ENCODE data around the gene CMIP. TPM values are rescaled to one million over a fixed set of nuclear protein-coding genes. Genes with fewer than 3 reads are reported as not detected.

CMIP gene
- polyA plus RNA-seq, 1 donor from 2014 or later: 15.1 TPM

DNA sequence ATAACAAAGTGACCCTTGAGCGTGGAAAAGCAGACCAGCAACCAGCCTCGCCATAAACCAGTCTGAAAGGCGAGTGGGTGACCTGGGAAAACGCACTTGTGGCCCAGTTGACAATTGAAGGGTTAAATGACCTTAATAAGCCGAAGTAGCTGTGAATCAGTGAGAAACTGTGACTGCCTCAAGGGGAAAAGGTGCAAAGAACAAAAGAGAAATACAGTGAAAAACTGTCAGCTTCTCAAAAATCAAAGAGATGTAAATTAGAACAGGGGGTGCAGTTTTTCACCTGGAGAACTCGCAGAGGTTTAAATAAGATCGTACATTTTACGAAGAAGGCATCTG lies 124.1 kb downstream of the CMIP start:
- Histone ChIP-seq H3K27ac (ENCODE audit: low read length) (peak overlapping the region; percentile 23), H3K36me3 (ENCODE audit: insufficient read depth, low read length) (no peaks in the 10 kb centered on the region), H4K20me1 (ENCODE audit: insufficient read depth) (no peaks in the 10 kb centered on the region), H3K9me2 (ENCODE audit: insufficient read depth, low read length) (no peaks in the 10 kb centered on the region), H3K9ac (ENCODE audit: low read length) (peak overlapping the region; percentile 1), H3F3A (ENCODE audit: insufficient read depth, low read length, poor library complexity, severe bottlenecking) (peaks cover 4% of the 10 kb centered on the region), H3K79me2 (replicated peaks; ENCODE audit: insufficient read depth, low read length) (peaks cover 37% of the 10 kb centered on the region), H3K27me3 (ENCODE audit: insufficient read depth, low read depth, low read length) (no peaks in the 10 kb centered on the region), H3K4me3 (ENCODE audit: low read length) (no peak overlapping the region), H3K4me2 (ENCODE audit: low read length) (no peak overlapping the region), H2AFZ (ENCODE audit: low read depth, low read length) (no peak overlapping the region), H3K9me3 (ENCODE audit: low read length) (no peaks in the 10 kb centered on the region)
- TF ChIP-seq REST (IDR thresholded peaks at IDR 0.05; ENCODE audit: borderline replicate concordance) (no peak), POLR2AphosphoS5 (IDR thresholded peaks at IDR 0.05) (no peak), TAF1 (IDR thresholded peaks at IDR 0.05; ENCODE audit: low read depth) (no peak), MXI1 (conservative IDR thresholded peaks at IDR 0.05; ENCODE audit: poor library complexity, severe bottlenecking) (no peak), RAD21 (conservative IDR thresholded peaks at IDR 0.05) (no peak), EP300 (conservative IDR thresholded peaks at IDR 0.05; ENCODE audit: poor library complexity, severe bottlenecking) (no peak), SMC3 (conservative IDR thresholded peaks at IDR 0.05; ENCODE audit: poor library complexity) (no peak), EZH2 (IDR thresholded peaks at IDR 0.05; ENCODE audit: borderline replicate concordance, insufficient read depth, low read length, poor library complexity, severe bottlenecking) (no peak)
- TF ChIP-seq, protein P1, sequence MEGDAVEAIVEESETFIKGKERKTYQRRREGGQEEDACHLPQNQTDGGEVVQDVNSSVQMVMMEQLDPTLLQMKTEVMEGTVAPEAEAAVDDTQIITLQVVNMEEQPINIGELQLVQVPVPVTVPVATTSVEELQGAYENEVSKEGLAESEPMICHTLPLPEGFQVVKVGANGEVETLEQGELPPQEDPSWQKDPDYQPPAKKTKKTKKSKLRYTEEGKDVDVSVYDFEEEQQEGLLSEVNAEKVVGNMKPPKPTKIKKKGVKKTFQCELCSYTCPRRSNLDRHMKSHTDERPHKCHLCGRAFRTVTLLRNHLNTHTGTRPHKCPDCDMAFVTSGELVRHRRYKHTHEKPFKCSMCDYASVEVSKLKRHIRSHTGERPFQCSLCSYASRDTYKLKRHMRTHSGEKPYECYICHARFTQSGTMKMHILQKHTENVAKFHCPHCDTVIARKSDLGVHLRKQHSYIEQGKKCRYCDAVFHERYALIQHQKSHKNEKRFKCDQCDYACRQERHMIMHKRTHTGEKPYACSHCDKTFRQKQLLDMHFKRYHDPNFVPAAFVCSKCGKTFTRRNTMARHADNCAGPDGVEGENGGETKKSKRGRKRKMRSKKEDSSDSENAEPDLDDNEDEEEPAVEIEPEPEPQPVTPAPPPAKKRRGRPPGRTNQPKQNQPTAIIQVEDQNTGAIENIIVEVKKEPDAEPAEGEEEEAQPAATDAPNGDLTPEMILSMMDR (IDR thresholded peaks at IDR 0.05; ENCODE audit: poor library complexity, severe bottlenecking): no peak

- no peaks in the 10 kb centered on the region for H3K9me3 ChIP-seq (ENCODE audit: low read length)
- H3K36me3 ChIP-seq (ENCODE audit: insufficient read depth, low read length): no peaks in the 10 kb centered on the region
- no peak for TF ChIP-seq TAF1 (IDR thresholded peaks at IDR 0.05; ENCODE audit: low read depth)
- no peak for TF ChIP-seq RAD21 (conservative IDR thresholded peaks at IDR 0.05)
- TF ChIP-seq SMC3 (conservative IDR thresholded peaks at IDR 0.05; ENCODE audit: poor library complexity): no peak
- TF ChIP-seq, protein P1 (IDR thresholded peaks at IDR 0.05; ENCODE audit: poor library complexity, severe bottlenecking): no peak
- TF ChIP-seq POLR2AphosphoS5 (IDR thresholded peaks at IDR 0.05): no peak
- no peak for TF ChIP-seq EZH2 (IDR thresholded peaks at IDR 0.05; ENCODE audit: borderline replicate concordance, insufficient read depth, low read length, poor library complexity, severe bottlenecking)
- TF ChIP-seq EP300 (conservative IDR thresholded peaks at IDR 0.05; ENCODE audit: poor library complexity, severe bottlenecking): no peak
- no peak for TF ChIP-seq REST (IDR thresholded peaks at IDR 0.05; ENCODE audit: borderline replicate concordance)
- H3K4me3 ChIP-seq (ENCODE audit: low read length): no peak overlapping the region
- H3K9me2 ChIP-seq (ENCODE audit: insufficient read depth, low read length): no peaks in the 10 kb centered on the region
- no peaks in the 10 kb centered on the region for H4K20me1 ChIP-seq (ENCODE audit: insufficient read depth)
- H2AFZ ChIP-seq (ENCODE audit: low read depth, low read length): no peak overlapping the region
- H3K79me2 ChIP-seq (replicated peaks; ENCODE audit: insufficient read depth, low read length): peaks cover 36% of the 10 kb centered on the region
- H3F3A ChIP-seq (ENCODE audit: insufficient read depth, low read length, poor library complexity, severe bottlenecking): peaks cover 4% of the 10 kb centered on the region
- H3K9ac ChIP-seq (ENCODE audit: low read length): peak overlapping the region; percentile 1
- no peaks in the 10 kb centered on the region for H3K27me3 ChIP-seq (ENCODE audit: insufficient read depth, low read depth, low read length)
- peak overlapping the region; percentile 23 for H3K27ac ChIP-seq (ENCODE audit: low read length)
- no peak overlapping the region for H3K4me2 ChIP-seq (ENCODE audit: low read length)
Observed at GRCh38 chr16:81569361-81570034, 124.9 kb downstream of the CMIP start.
